NCI-H1694 treated with DMSO at 0.1 percent for 48 hours (cell line): ENCODE measurements around the gene UNC5B.
"Not testable (repeated sequence)": the region's sequence is repeated elsewhere in the genome, so short reads cannot be mapped to it uniquely, and the experiment has no call there.

Experiments
- DNase-seq: peaks from one replicate; lab custom pipeline; 2025; lab: John Stamatoyannopoulos, UW

UNC5B gene

DNA sequence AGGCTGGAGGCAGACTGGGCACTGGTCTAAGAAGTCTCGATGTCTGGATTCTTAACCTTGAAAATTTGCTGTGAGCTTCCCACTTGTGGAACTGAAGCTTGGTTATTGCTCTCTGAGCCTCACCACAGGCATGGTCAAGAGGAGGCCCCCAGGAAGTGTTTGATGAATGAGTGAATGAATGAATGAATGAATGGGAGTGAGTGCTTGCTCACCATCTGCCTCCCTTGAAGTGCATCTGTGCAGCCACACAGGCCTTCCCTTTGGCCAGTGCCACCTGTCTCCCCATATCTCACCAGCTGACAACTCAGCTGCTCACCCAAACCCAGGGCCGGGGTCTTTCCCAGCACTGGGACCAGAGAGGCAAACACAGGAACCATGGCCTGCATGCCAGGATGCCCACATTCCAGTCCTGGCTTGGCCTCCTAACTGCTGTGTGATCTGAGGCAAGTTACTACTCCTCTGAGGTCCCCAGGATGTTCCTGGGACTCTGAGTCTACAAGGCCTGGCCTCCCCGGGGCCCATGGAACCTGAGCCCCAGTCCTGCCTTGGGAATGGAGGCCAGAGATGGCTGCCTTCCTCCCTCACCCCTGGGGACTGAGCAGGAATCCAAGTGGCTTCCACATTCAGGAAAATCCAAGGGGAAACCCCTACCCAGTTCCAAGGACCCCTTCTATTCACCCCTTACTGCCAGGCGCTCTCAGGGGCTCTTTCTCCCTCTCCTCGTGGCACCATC, 55.3 kb downstream of the UNC5B start:
- no peak for DNase-seq

GRCh38 chr10:71268247-71268691, 55.9 kb downstream of the UNC5B start:
- peak; percentile 34 for DNase-seq

- no peak for DNase-seq
These were observed 56.4 kb downstream of the UNC5B start for GRCh38 chr10:71268758-71269157.

GRCh38 chr10:71269301-71270288, 57.2 kb downstream of the UNC5B start:
- DNase-seq: no peak

DNA sequence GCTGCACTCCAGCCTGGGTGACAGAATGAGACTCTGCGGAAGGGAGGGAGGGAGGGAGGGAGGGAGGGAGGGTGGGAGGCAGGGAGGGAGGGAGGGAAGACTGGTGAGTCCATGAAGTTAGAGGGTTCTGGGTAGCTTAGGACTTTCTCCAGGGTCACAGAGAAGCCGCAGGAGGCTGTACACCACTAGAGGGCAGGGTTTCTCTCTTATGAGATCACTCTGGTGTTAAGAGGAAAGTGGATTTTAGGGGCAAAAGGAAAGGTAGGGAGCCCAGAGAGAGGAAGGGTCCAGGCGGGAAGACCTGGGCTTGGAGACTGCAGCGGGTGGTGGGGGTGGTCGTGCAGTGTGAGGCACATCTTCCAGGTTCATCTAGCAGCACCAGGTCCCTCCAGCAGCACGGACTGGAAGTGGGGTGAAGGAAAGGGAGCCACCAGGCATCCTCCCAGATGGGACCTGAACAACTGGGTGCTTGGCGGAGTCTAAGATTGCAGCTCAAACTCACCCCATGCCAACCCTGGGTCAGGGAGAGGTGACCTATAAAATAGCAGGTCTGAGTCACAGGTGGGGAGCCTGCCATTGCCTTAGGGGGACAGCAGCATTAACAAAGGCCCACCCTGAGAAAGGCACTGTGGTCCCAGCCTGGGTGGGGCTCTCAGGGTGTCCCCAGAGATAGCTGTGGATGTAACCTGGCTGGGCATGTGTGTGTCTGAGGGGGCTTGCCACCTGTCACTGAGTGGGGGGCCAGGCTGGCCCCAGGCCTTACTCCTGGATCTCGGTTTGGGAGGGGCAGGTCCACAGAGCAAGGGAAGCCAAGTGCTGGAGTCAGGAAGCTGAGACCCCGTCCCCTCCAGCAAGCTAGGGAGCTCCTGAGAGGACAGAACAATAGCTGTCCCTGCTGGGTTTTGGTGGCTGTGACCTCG, 58.2 kb downstream of the UNC5B start:
- peak; percentile 54 for DNase-seq

DNA sequence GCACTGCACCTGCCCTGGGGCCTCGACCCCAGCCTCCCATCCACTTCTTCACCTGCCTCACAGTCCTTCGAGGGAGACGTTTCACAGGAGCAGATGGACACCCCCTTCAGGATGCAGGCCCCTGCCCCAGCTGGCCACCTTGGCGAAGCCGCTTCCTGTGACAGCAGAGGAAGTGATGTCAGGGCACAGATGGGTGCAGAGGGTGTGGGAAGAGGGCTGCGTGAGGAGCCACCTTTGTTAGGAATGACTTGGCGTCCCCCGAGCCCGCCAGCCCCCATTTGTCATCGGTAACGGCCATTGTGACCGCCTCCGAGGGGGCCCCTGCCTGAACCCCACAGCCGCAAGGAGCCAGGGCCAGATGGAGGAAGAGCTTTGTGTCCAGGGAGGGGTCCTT, 59.3 kb downstream of the UNC5B start:
- no peak for DNase-seq

DNA sequence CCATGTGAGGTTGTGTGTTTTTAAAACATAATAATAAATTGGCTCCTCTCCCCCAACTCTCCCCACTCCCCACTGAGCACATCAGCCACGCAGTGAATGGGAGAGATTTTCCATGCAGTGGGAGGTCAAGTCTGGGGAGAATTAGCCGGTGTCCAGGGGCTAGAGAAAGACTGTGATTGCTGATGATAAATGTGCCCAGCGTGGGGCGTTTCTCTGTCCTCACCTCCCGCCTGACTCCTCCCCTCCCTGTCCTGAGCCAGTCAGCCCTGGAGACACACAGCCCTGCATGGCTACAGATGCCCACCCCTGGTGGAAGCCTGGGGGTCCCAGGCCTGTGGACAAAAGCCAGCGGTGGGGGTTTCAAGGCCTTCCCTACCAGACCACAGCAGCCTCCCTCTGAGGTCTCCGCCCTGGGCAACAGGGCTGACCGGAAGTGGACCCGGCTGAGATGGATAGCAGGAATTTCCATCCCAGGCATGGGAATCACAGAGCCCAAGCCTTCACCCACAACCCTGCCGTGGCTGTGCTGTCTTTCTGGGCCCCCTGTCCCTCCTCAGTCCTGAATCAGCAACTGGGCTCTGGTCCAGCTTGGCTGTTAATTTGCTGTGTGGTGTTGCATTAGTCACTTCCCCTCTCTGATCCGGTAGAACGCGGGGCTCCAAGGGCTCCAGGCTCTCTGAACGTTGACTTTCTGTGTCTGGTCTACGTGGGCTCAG, 59.8 kb downstream of the UNC5B start:
- no peak for DNase-seq

GRCh38 chr10:71272974-71273373, 60.6 kb downstream of the UNC5B start:
- DNase-seq: not testable (repeated sequence)

DNA sequence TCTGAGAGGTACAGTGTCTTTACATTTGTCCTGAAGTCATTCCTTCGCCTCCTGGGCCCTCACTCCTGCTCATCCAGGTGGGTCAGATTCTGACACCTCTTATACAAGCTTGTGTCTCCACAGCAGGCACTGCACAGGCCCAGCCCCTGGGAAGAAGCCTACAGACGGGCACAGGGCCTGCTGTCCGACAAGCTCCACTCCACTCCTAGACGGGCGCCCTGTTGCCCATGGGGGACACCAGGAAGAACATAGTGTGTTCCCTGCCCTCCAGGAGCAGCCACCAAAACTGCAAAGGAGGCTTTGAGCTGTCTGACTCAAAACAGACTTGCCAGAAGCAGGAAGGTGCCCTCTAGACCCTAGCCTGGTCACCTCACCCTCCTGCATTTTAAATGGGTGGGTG, 61.1 kb downstream of the UNC5B start:
- DNase-seq: no peak

- no peak for DNase-seq
These were observed 62.8 kb downstream of the UNC5B start for GRCh38 chr10:71274901-71275796.

- DNase-seq: no peak
These were observed 64.5 kb downstream of the UNC5B start for GRCh38 chr10:71276873-71277272.

DNA sequence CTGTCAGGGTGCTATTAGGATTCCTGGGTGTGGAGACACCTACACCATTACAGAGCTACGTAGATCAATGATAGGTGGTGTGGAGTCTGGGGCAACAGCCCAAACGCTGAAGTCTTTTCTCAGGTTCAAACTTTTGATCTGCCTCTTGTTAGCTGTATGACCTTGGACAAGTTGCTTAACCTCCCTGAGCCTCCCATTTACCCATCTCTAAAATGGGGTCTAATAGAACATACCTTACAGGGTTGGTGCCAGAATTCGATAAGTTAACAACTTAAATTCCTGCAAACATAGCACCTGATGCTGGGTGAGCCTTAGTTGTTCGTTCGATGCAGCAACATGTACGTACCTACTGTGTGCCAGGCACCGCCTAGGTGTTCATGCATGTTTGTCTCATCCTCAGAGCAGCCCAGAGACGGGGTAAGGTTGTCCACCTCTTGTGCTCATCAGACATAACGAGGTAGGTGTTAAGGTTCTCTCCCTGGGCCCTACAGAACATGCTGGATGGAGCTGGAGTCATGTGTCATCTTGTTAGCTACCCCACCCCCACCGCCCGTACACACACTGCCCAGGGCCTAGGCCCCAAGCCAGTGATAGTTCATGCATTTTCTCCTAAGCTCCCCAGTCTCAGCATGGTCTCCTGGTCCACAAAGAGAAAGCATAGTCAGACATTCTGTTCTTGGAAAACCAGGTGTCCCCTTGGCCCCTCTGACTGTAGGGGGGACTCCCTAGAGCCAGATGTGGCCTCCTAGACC, 65.7 kb downstream of the UNC5B start:
- no peak for DNase-seq

GRCh38 chr10:71278691-71279588, 66.6 kb downstream of the UNC5B start:
- peak; percentile 44 for DNase-seq

DNA sequence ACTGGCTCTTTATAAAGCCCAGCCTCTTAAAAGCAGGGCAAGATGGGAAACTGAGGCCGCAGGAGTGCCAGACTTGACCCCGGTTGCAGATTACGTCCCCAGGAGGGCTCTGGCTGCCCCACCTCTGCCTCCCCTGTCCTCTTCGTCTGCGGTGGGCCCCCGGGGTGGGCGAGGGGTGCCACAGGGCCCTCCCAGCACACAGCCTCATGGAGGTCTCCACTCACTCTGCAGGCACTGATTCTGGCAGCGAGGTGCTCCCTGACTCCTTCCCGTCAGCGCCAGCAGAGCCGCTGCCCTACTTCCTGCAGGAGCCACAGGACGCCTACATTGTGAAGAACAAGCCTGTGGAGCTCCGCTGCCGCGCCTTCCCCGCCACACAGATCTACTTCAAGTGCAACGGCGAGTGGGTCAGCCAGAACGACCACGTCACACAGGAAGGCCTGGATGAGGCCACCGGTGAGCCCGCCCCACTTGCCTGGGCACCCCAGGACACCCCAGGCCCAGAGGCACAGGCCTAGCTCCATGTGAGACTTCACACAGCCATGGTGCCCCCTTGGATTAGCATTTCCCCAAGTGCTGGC, 67.3 kb downstream of the UNC5B start:
- no peak for DNase-seq

DNA sequence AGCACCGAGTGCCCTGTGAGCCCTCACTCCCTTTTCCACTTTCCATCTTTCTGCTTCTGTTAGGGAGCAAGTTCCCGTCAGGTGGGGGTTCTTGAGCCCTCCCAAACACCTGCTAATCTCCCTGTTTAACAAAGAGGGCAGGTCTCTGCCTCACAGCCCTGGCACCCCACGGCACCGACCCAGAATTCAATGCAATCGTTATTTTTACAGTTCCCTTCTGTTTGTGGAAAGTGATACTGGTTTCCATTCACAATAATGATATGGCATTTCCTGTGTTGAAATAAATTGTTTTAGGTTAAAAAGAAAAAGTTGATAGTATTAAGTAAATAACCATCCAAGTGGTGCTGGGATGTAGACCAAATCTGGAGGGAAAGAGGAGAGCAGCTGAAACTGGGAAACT, 67.8 kb downstream of the UNC5B start:
- DNase-seq: no peak

GRCh38 chr10:71280825-71281224, 68.5 kb downstream of the UNC5B start:
- DNase-seq: no peak

DNA sequence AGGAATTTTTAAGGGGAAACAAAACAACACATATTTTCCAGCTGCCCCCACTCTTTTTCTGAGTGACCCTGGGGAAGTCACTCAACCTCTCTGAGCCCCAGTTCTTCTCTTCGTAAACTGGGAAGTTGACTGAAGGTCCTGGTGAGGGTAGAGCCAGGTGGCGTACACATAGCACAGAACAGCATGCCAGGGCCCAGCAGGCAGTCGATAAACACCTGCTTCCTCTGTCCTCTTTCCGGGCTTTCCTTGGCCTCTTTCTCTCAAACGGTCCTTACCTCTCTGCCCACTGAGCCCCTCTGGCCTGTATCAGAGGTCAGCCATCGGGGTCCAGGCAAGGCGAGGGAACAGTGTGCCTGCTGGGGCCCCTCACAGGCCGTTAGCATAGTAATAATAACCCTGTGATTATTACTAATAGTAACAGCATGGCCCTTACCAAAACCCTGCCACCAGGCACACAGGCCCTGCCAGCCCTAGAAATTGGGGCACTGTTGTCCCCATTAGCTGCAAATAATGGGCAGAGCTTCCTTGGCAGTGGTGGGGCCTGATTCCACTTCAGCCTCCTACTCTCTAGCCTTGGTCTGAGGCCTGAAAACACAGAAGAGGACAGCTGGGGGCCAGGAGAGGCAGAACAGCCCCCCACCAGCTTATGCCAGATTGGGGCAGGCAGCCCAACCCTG, 69.4 kb downstream of the UNC5B start:
- no peak for DNase-seq

DNA sequence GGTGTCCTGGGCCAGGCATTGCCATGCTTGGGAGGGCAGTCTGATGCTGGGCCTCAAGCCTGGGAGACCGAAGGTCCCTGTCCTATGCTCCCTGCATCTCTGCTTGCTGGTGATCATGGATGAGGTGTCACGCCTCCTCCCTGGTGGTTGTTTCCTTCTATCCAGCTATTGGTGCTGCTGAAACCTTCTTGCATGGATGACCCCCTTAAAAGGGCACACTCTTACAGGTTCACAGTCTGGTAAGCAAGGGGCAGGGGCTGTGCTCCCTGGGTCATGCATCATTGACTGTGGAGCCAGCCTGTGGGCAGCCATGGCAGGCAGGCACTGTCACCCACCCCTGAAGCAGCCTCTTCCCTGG, 69.9 kb downstream of the UNC5B start:
- no peak for DNase-seq
